Activated CD8-positive, alpha-beta memory T cell treated with anti-CD3 and anti-CD28 coated beads for 48 hours (primary cell): ENCODE data around the gene UMPS.

Source experiments
- DNase-seq, 3 experiments: peaks; one replicate each; pipeline ENCODE4 v3.0.0-alpha.2; 2020; ENCODE audit warnings: low read depth in 2 of 3, low spot score in 2 of 3

Gene UMPS

GRCh38 chr3:124730129-124730940 is at the start of gene UMPS:
UMPS (plus strand) TSS chr3:124730452; CDS start chr3:124730472, 20 bp downstream.
- DNase-seq, result peak; percentile 85 to 92 (median 88)

GRCh38 chr3:124680521-124680920 is 49.7 kb upstream of the UMPS start:
- no peak for DNase-seq

GRCh38 chr3:124682263-124682662 is 48.0 kb upstream of the UMPS start:
- no peak for DNase-seq

GRCh38 chr3:124684459-124684858 is 45.8 kb upstream of the UMPS start:
- DNase-seq, result no peak

- no peak for DNase-seq
Observed at GRCh38 chr3:124685067-124685466, 45.2 kb upstream of the UMPS start.

- DNase-seq, result no peak
Observed at GRCh38 chr3:124685481-124685880, 44.8 kb upstream of the UMPS start.

GRCh38 chr3:124686028-124686670 is 44.1 kb upstream of the UMPS start:
- no peak for DNase-seq

- DNase-seq, result peak; percentile 33 to 67 (median 40)
Observed at GRCh38 chr3:124688581-124689454, 41.4 kb upstream of the UMPS start.

GRCh38 chr3:124691599-124691998 is 38.7 kb upstream of the UMPS start:
- DNase-seq, result no peak

GRCh38 chr3:124694486-124694885 is 35.8 kb upstream of the UMPS start:
- DNase-seq, result no peak

GRCh38 chr3:124695369-124695768 is 34.9 kb upstream of the UMPS start:
- no peak for DNase-seq

- no peak for DNase-seq
Observed at GRCh38 chr3:124696006-124696405, 34.2 kb upstream of the UMPS start.

- no peak for DNase-seq
Observed at GRCh38 chr3:124697302-124697701, 33.0 kb upstream of the UMPS start.

- DNase-seq, result no peak
Observed at GRCh38 chr3:124698030-124698770, 32.1 kb upstream of the UMPS start.

GRCh38 chr3:124699051-124699450 is 31.2 kb upstream of the UMPS start:
- DNase-seq, result no peak

- no peak for DNase-seq
Observed at GRCh38 chr3:124699686-124700396, 30.4 kb upstream of the UMPS start.

GRCh38 chr3:124700880-124701684 is 29.2 kb upstream of the UMPS start:
- DNase-seq, result no peak

- no peak for DNase-seq
Observed at GRCh38 chr3:124701687-124702086, 28.6 kb upstream of the UMPS start.

GRCh38 chr3:124702950-124703349 is 27.3 kb upstream of the UMPS start:
- DNase-seq, result no peak
